Activated gamma-delta T cell treated with Interleukin-2 at 50 U/mL for 16 hours (primary cell): ENCODE data around the gene ENPP3.
"Not testable (repeated sequence)": the region's sequence is repeated elsewhere in the genome, so short reads cannot be mapped to it uniquely, and the experiment has no call there.

Experiments
- DNase-seq: peaks from one replicate; pipeline ENCODE4 v3.0.0-alpha.2; 2020

The ENPP3 gene

GRCh38 chr6:131688286-131688685, 51.2 kb downstream of the ENPP3 start:
- no peak for DNase-seq

DNA sequence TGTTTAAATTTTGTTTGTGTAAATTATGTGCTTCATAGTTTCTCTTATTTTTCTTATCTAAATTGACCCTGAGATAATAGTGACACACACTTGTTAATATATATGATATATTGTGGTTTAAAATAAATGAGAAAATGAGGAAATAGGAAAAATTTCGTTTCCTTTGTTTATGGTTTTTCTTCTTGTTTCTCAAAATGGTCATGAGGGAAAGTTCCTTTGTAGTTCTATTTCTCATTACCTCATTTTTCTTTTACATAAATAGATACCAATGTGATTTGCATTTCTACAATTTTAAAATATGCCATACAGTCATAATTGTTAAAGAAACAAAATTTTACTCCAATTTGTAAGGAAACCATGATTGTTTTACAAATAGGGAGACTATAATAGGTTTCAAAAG, 54.9 kb downstream of the ENPP3 start:
- DNase-seq = no peak

DNA sequence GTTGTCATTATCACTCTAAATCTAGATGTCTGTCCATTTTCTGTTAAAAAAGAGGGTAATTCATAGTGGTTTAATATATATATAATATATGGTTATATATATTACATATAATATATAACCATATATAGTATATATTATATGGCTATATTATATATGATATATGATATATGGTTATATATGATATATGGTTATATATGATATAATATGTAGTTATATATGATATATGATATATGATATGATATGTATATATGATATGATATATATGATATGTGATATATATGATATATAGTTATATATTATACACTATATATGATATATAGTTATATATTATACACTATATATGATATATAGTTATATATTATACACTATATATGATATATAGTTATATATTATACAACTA, 55.5 kb downstream of the ENPP3 start:
- no peak for DNase-seq

DNA sequence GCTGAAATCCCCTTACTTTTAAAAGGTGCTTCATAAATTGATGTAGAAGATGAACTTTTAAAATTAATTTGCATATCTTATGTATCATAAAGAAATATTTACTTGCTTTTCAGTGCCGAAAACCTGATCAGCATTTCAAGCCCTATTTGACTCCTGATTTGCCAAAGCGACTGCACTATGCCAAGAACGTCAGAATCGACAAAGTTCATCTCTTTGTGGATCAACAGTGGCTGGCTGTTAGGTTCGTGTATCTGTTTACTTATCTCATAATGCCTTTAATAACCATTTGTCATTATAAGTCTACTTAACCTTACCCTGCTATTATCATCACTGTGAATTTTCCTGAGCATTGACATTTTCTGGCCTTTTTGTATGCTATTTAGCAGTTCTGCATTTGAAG, 56.3 kb downstream of the ENPP3 start:
- no peak for DNase-seq

DNA sequence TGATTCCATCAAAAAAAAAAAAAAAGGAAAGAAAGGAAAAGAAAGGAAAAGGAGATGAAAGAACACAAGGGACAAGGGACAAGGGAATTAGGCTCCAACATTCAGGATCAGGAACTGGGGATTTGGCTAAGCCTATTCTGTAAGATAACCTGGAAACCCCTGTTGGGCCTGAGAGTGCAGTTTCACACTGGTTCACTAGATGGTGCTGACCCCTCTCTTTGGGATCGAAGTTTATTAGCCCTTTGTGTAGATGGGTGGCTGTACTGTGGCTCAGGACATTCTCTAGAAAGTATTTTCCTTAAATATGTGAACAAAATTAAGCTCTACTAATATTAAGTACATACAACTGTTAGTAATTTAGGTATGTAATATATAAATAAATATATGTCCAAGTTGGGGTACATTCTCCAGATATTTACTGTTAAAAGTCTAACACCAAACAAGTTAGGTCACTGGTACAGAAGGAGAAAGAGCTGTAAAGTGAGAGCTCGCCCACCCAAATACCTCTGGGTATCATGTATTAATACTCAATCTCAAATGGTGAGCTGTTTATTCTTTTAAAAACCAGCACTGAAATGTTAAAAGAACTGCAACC, 57.8 kb downstream of the ENPP3 start:
- no peak for DNase-seq

DNA sequence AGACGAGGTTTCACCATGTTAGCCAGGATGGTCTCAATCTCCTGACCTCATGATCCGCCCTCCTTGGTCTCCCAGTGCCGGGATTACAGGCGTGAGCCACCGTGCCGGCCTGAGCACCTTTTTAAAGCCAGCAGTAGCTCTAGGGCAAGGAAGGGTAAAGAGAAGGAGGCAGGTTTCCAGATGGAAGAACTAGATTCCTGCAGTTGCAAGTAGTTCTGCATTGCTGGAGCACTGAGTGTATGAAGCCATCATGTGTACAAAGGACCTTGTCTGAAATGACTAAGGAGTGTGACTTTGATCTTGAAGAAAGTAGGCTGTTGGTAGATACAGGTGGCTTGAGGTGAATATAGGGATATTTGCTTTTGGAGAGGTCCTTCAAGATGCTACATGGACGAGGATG, 59.9 kb downstream of the ENPP3 start:
- no peak for DNase-seq

GRCh38 chr6:131700851-131701250, 63.7 kb downstream of the ENPP3 start:
- not testable (repeated sequence) for DNase-seq

- not testable (repeated sequence) for DNase-seq
These were observed 66.8 kb downstream of the ENPP3 start for GRCh38 chr6:131703905-131704304.

DNA sequence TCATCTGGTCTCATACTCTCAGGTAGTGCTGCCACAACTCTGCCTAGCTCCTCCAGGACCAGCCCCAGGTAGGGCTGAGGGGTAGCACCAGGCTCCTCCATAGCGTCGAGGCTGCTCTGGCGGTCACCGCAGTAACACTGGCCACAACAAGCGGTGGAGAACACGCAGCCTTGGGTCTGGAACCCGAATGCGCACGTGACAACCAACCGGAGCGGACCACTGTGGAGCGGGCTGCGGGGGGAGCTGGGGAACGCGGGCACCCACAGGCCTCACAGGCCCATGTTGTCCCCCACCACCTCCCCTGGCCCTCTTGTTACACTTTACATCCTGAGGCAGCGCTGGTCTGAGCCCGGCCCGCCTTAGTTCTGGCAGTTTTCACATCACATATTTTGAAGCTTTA, 73.8 kb downstream of the ENPP3 start, which contains the start of gene CTAGE9:
Gene CTAGE9 (minus strand): TSS at position 101 of the 400 bp plus-strand sequence. CDS start 0 bp downstream, at position 101.
- not testable (repeated sequence) for DNase-seq

DNA sequence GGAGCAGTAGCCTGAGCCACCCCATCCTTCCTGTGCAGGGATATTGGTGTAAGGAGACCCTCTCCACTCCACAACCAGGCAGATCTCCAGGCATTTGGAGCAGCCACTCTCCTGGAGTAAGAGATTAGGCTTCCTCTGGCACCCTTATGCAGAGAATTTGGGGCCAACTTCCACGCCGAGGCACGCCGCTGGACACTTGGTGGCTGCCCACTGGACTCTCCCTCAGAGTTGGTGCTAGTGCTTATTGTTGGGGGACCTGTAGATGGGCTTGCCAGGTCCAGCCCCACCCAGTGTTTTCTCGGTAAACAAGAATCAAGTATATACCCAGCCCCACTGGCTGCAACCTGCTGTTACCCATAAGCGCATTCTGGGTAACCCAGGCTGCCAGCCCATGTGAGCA, 78.5 kb downstream of the ENPP3 start:
- not testable (repeated sequence) for DNase-seq

DNA sequence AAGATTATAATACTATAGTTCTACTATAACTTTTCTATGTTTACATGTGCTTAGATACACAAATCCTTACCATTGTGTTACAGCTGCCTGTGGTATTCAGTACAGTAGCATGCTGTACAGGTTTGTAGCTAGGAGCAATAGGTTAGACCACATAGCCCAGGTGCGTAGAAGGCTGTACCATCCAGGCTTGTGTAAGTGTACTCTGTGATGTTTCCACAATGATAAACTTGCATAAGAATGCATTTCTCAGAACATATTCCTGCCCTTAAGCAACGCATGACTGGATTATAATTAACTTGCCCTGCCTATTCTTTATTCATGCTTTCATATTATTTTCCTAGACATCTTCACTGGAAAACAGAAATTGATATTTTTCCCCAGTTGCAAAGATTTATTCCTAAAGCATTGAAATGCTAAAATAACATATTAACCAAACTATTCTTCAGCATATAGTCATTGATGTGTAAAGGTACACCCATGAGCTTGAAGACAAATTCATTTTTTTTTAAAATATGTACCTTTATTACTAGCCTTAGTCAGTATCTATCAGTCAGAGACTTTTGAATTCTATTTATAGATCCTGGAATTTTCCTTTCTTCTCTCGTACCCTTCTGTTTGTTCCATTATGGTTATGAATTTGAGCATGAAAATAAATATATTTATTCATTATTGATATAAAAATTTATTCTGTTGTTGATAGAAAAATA, 80.9 kb downstream of the ENPP3 start:
- DNase-seq = no peak

- DNase-seq = no peak
These were observed 84.1 kb downstream of the ENPP3 start for GRCh38 chr6:131721161-131721560.

- no peak for DNase-seq
These were observed 87.0 kb downstream of the ENPP3 start for GRCh38 chr6:131724114-131724513.

DNA sequence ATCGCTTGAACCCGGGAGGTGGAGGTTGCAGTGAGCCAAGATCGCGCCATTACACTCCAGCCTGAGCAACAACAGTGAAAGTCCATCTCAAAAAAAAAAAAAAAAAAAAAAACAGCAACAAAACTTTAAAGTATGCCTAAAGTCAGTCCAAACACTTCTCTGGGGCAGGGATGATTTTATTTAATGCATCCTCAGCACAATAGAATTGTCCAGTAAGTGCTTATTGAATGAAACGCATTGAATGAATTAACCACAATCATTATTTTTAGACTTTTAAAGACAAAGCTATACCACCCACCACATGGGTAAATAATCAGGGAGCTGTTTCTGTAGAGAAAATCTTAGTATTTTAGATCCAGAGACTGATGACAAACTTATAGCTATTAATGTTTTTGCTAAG, 90.4 kb downstream of the ENPP3 start:
- no peak for DNase-seq

DNA sequence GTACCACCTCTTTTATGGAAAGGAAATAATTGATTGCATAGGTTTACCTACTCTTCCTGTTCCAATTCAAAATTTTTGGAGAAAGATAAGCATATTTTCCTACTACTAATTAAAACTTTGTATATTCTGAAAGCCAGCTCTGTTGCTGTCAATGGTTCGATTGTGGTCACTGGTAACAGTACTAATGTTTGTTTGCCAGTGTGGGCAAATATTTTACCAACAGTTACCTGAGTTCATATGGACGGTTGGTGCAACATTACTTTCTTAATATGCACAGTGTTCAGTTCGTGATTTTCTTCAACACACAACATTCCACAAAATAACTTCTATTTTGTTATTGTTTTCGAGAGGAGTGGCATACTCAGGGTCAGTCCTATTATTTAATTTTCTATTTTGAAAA, 90.8 kb downstream of the ENPP3 start:
- DNase-seq = no peak

DNA sequence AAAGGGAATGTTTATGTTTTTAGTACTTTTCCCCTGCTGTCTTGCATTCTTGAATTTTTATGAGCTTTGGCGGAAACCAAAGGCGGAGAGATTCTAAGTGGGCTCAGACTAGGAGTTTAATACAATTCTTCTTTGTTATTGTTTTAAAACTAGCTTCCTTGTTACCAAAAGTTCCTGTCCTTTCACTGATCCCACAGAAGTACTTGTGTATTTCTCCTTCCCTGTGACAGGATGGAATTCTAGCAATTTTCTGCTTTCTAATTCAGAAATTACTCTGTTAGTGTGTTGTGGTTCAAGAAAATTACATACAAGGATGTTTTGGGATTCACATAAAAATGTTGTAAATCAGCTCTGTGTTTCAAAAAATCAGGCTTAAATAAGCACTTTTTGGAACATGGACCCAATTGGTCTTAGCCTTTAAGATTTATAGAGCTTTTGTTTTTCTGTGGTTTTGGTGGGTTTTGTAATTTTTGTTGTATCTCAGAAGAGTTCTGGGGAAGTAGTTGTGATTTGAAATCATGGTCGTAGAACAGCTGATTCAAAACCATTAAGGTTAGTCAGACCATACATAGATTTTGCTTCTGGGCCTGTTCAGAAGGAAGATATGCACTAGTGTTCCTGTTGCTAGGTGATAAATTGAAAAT, 91.3 kb downstream of the ENPP3 start:
- no peak for DNase-seq

DNA sequence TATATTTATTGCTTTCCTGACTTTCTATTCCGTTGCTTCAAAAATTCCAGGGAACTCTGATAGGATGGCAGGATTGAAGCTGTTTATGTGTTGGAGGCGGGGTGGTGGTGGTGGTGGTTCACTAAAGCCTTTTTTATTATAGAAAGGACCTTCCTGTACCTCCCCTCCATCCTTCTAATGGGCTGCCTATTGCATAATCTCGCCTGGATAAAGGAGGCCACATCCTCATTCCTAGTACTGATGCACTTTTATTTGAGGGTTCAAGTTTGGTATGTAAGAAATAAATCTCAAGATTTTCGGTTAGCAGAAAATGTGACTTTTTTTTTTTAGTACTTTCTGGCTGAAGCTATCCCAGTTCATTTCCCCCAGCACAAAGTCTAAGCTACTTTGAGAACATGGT, 92.4 kb downstream of the ENPP3 start:
- DNase-seq = no peak

DNA sequence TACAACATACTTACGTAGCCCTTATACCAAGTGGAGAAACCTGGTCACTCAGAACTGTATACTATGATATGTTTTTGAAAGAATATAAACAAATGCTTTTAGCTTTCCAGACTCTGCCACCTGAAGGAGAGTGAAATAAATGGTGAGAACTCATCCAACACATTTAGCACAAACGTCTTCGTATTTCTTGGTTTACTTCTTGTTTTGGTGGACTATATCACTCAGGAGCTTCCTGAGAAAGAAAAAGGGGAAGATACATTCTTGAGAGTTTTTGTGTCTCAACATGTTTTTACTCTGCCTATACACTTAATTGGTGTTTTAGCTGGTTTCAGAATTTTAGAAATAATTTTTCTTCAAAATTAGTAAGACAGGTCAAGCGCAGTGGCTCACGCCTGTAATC, 93.2 kb downstream of the ENPP3 start:
- no peak for DNase-seq

DNA sequence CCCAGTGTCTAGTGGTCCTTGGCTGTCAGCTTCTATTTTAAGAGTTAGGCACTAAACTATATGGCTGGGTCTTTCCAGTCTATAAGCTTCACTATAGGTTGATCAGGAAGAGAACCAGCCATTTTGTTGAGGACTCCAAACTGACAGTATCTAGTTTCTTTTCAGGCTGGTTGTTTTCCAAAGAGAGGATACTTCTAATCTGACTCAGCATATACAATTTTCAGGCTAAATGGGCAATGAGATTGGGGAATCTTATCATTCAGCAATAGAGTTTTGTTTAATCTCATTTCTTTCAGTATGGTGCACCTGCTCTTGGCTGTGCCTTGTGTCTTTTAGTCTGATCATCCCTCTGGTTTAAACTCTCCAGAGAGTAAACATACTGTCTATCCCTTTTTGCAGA, 94.1 kb downstream of the ENPP3 start:
- no peak for DNase-seq

DNA sequence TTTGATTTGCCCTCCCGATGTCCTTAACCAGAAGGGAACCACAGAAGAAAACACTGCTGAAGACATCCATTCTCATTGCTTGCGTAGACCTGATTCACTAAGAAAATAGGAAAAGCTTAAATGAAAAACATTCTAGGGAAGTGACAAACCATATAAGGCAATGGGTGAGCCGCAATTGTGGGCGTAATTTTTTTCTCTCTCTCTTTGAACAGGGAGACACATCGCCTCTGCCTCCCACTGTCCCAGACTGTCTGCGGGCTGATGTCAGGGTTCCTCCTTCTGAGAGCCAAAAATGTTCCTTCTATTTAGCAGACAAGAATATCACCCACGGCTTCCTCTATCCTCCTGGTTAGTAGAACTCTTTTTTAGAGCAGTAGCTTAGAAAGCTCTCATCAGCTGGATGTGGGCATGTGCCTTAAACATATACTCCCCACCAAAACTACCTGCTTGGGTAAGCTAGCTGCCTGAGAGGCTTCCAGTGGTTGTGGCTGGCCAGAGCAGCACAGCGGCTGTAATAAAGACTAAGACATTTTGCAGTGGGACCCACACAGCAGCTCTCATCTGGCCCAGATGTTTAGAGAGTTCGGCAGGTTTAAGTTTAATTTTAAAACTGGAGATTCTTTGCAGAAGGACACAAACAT, 96.4 kb downstream of the ENPP3 start:
- DNase-seq = no peak

DNA sequence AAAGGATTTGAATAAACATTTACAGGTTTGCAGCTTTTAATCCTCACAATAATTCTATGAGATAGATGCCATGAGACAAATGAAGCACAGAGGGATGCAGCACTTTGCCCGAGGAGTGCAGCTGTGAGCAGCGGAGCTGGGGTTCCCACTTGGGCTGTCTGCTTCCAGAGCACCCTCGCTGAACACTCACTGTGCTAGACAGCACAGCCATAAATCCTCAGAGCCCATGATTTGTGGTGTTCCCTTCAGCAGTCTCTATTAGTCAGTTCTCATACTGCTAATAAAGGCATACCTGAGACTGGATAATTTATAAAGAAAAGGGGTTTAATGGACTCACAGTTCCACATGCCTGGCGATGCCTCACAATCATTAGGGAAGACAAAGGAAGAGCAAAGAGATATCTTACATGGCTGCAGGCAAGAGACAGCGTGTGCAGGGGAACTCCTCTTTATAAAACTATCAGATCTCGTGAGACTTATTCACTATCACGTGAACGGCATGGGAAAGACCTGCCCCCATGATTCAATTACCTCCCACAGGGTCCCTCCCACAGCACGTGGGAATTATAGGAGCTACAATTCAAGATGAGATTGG, 99.0 kb downstream of the ENPP3 start:
- no peak for DNase-seq

DNA sequence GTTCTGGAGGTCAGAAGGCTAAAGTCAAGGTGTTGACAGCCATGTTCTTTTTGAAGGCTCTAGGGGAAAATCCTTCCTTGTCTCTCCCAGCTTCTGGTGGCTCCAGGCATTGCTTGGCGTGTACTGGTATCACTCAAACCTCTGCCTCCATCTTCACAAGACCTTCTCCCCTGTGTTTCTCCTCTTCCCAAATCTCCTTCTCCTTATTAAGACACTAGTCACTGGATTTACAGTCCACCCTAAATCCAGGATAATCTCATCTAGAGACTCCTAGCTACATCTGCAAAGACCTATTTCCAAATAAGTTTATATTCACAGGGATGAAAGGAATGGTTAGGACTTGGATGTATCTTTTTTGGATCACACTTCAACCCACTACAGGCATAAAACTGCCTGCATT, 99.7 kb downstream of the ENPP3 start:
- DNase-seq = no peak

- no peak for DNase-seq
These were observed 102.0 kb downstream of the ENPP3 start for GRCh38 chr6:131739136-131739535.
